HepG2 (cell line): ENCODE data around the gene RASL10A. TPM values are rescaled to one million over a fixed set of nuclear protein-coding genes. Genes with fewer than 3 reads are reported as not detected.

Source experiments
- CBX2 ChIP-seq, 2 experiments: fragments of 200-600 bp in 1 of 2; sonication (generic); formaldehyde crosslinking in 1 of 2; IDR thresholded peaks; 2 replicates each; pipeline versions ENCODE4 v1.7.0 to v1.8.1; 2018 to 2022; ENCODE audit warnings: low read depth in 2 of 2, low read length in 1 of 2, mild to moderate bottlenecking in 1 of 2, missing genetic modification reagents in 1 of 2
- KAT2B ChIP-seq: fragments of 150-350 bp; IDR thresholded peaks from 2 replicates; pipeline ENCODE4 v1.6.1; 2014; ENCODE audit warnings: low read depth, low read length, borderline replicate concordance
- NCOA2 ChIP-seq: sonication (generic); formaldehyde crosslinking; IDR thresholded peaks from 2 replicates; pipeline ENCODE4 v1.8.0; 2022; ENCODE audit warnings: inconsistent platforms
- ZEB1 ChIP-seq: IDR thresholded peaks from 2 replicates; pipeline ENCODE4 v1.6.1; 2012; ENCODE audit warnings: mild to moderate bottlenecking, low read depth, inconsistent platforms; ENCODE audit not compliant: insufficient replicate concordance
- ZNF12 ChIP-seq: sonication (generic); formaldehyde crosslinking; IDR thresholded peaks from 2 replicates; pipeline ENCODE4 v1.5.0; 2020; ENCODE audit warnings: missing genetic modification reagents
- ZNF142 ChIP-seq: sonication (generic); formaldehyde crosslinking; IDR thresholded peaks from 2 replicates; pipeline ENCODE4 v1.4.0; 2020; ENCODE audit warnings: missing genetic modification reagents
- ZNF33A ChIP-seq: sonication (generic); formaldehyde crosslinking; IDR thresholded peaks from 2 replicates; pipeline ENCODE4 v1.5.1; 2020; ENCODE audit warnings: missing genetic modification reagents, mild to moderate bottlenecking, moderate library complexity, borderline replicate concordance
- ZNF543 ChIP-seq: sonication (generic); formaldehyde crosslinking; IDR thresholded peaks from 2 replicates; pipeline ENCODE4 v1.4.0; 2020; ENCODE audit warnings: mild to moderate bottlenecking, missing genetic modification reagents
- ZNF691 ChIP-seq: sonication (generic); formaldehyde crosslinking; IDR thresholded peaks from 2 replicates; pipeline ENCODE4 v1.4.0; 2020; ENCODE audit warnings: missing genetic modification reagents, low read depth, mild to moderate bottlenecking, borderline replicate concordance
- ZNF841 ChIP-seq: sonication (generic); formaldehyde crosslinking; IDR thresholded peaks from 2 replicates; pipeline ENCODE4 v1.8.1; 2023; ENCODE audit warnings: missing genetic modification reagents, borderline replicate concordance
- ZSCAN20 ChIP-seq: sonication (generic); formaldehyde crosslinking; IDR thresholded peaks from 2 replicates; pipeline ENCODE4 v1.4.0; 2020; ENCODE audit warnings: missing genetic modification reagents, mild to moderate bottlenecking, borderline replicate concordance
- polyA plus RNA-seq, 8 experiments: library from polyadenylated mRNA; depleted of rRNA in 3 of 8; stranded (reverse) in 7 of 8; unstranded in 1 of 8; fragments of >200 nt; fragmentation: Illumina TruSeq in 4 of 8; extraction: Trizol in 4 of 8; gene quantifications; 2 replicates each; pipeline versions ENCODE4 v1.2.1 to v1.2.3, GENCODE V29; 2011 to 2016; ENCODE audit warnings: low read depth in 4 of 8, missing spikeins in 1 of 8, mixed read lengths in 1 of 8; ENCODE audit not compliant: insufficient read depth in 1 of 8
- total RNA-seq, 5 experiments: library from RNA; depleted of rRNA; stranded (reverse); fragments of >200 nt; fragmentation: Illumina TruSeq; extraction: Trizol; gene quantifications; 2 replicates each; pipeline ENCODE4 v1.2.3, GENCODE V29; 2016; ENCODE audit warnings: low read depth in 1 of 5

RASL10A gene
- total and polyA plus RNA-seq, 2 of the 13 experiments (the other 11 are each of a cell fraction or from before 2014, with no cell fraction given), result 0.05 to 0.22 TPM

- no peak for TF ChIP-seq ZEB1
- TF ChIP-seq ZNF33A (CRISPR knock-in tag), result no peak
- no peak for TF ChIP-seq KAT2B
- TF ChIP-seq ZNF142, result peak; percentile 70; the same call in 1 of the 2 replicates
- TF ChIP-seq ZNF691 (CRISPR knock-in tag), result no peak
- TF ChIP-seq NCOA2 (CRISPR knock-in tag), result no peak
- no peak for TF ChIP-seq ZNF543 (CRISPR knock-in tag)
- TF ChIP-seq CBX2 (IDR thresholded peaks at IDR 0.05; ENCODE audit: low read depth, low read length), result no peak
- TF ChIP-seq CBX2 (CRISPR knock-in tag; IDR thresholded peaks at IDR 0.05; ENCODE audit: low read depth), result no peak
- TF ChIP-seq ZSCAN20, result no peak
- TF ChIP-seq ZNF841 (CRISPR knock-in tag), result no peak
- TF ChIP-seq ZNF12 (CRISPR knock-in tag), result no peak
These were observed at the start of gene RASL10A (continued) for GRCh38 chr22:29315286-29316140.
